ENCODE measurements around the gene SETBP1. TPM values are rescaled to one million over a fixed set of nuclear protein-coding genes. Genes with fewer than 3 reads are reported as not detected.

The SETBP1 gene
- total RNA-seq, 1 donor from 2014 or later, result 72.8 TPM

GRCh38 chr18:45084206-45084605 is 403.5 kb downstream of the SETBP1 start:
- H3K4me3 Mint-ChIP-seq, result no peak overlapping the region
- DNase-seq, result no peak
- intact Hi-C loops (cut with micrococcal nuclease), result no loop called here
- peaks cover 8% of the 10 kb centered on the region for H3K9me3 Mint-ChIP-seq
- peaks cover 10% of the 10 kb centered on the region for H3K4me1 Mint-ChIP-seq
- ATAC-seq (ENCODE audit: low read depth), result no peak
- no peak overlapping the region for H3K27ac Mint-ChIP-seq
- no peaks in the 10 kb centered on the region for H3K27me3 Mint-ChIP-seq
- TF ChIP-seq CTCF (IDR thresholded peaks at IDR 0.05), result no peak
- ChIA-PET CTCF (no interaction called here), POLR2A (no interaction called here)
- peaks cover 3% of the 10 kb centered on the region for H3K36me3 Mint-ChIP-seq (ENCODE audit: low read depth)

GRCh38 chr18:45085916-45086624 is 405.4 kb downstream of the SETBP1 start:
- DNase-seq, result no peak
- H3K9me3 Mint-ChIP-seq, result peaks cover 8% of the 10 kb centered on the region
- peaks cover 10% of the 10 kb centered on the region for H3K4me1 Mint-ChIP-seq
- no peak overlapping the region for H3K27ac Mint-ChIP-seq
- no peaks in the 10 kb centered on the region for H3K27me3 Mint-ChIP-seq
- intact Hi-C loops (cut with micrococcal nuclease), result no loop called here
- no peak for TF ChIP-seq CTCF (IDR thresholded peaks at IDR 0.05)
- no peak for ATAC-seq (ENCODE audit: low read depth)
- ChIA-PET CTCF (interaction anchor here (2.4 kb wide), 1 partner anchor 126 kb away, joined by 10 read pairs; no protein-coding TSS in a partner anchor), POLR2A (no interaction called here)
- H3K36me3 Mint-ChIP-seq (ENCODE audit: low read depth), result peaks cover 3% of the 10 kb centered on the region
- no peak overlapping the region for H3K4me3 Mint-ChIP-seq

GRCh38 chr18:45086777-45087176 is 406.1 kb downstream of the SETBP1 start:
- no peak overlapping the region for H3K4me3 Mint-ChIP-seq
- POLR2A ChIA-PET, result no interaction called here
- TF ChIP-seq CTCF (IDR thresholded peaks at IDR 0.05), result no peak
- peaks cover 2% of the 10 kb centered on the region for H3K36me3 Mint-ChIP-seq (ENCODE audit: low read depth)
- H3K9me3 Mint-ChIP-seq, result peaks cover 5% of the 10 kb centered on the region
- CTCF ChIA-PET, result interaction anchor here (2.4 kb wide), 1 partner anchor 126 kb away, joined by 10 read pairs; no protein-coding TSS in a partner anchor
- H3K27ac Mint-ChIP-seq, result no peak overlapping the region
- ATAC-seq (ENCODE audit: low read depth) (no peak), DNase-seq (no peak)
- intact Hi-C loops (cut with micrococcal nuclease), result no loop called here
- H3K4me1 Mint-ChIP-seq, result peaks cover 6% of the 10 kb centered on the region
- H3K27me3 Mint-ChIP-seq, result no peaks in the 10 kb centered on the region

- POLR2A ChIA-PET, result no interaction called here
- H3K9me3 Mint-ChIP-seq, result no peaks in the 10 kb centered on the region
- H3K4me3 Mint-ChIP-seq, result no peak overlapping the region
- intact Hi-C loops (cut with micrococcal nuclease), result no loop called here
- H3K4me1 Mint-ChIP-seq, result peaks cover 3% of the 10 kb centered on the region
- no peak for TF ChIP-seq CTCF (IDR thresholded peaks at IDR 0.05)
- DNase-seq (no peak), ATAC-seq (ENCODE audit: low read depth) (no peak)
- H3K27ac Mint-ChIP-seq, result no peak overlapping the region
- no peaks in the 10 kb centered on the region for H3K36me3 Mint-ChIP-seq (ENCODE audit: low read depth)
- CTCF ChIA-PET, result no interaction called here
- no peaks in the 10 kb centered on the region for H3K27me3 Mint-ChIP-seq
These were observed 409.9 kb downstream of the SETBP1 start for GRCh38 chr18:45090526-45091140.

GRCh38 chr18:45100321-45101105 is 419.8 kb downstream of the SETBP1 start:
- peaks cover 3% of the 10 kb centered on the region for H3K4me1 Mint-ChIP-seq
- H3K27me3 Mint-ChIP-seq, result no peaks in the 10 kb centered on the region
- H3K27ac Mint-ChIP-seq, result peak overlapping the region; percentile 19
- ChIA-PET POLR2A (no interaction called here), CTCF (no interaction called here)
- no peak for TF ChIP-seq CTCF (IDR thresholded peaks at IDR 0.05)
- DNase-seq, result no peak
- no peak overlapping the region for H3K4me3 Mint-ChIP-seq
- intact Hi-C loops (cut with micrococcal nuclease), result loop anchor here (5.0 to 10.0 kb wide), 4 partner anchors 78 to 584 kb away; no protein-coding TSS in a partner anchor
- H3K9me3 Mint-ChIP-seq, result no peaks in the 10 kb centered on the region
- ATAC-seq (ENCODE audit: low read depth), result no peak
- no peaks in the 10 kb centered on the region for H3K36me3 Mint-ChIP-seq (ENCODE audit: low read depth)
